Osteoblast (primary cell): ENCODE data around the gene SLC7A9. TPM values are rescaled to one million over a fixed set of nuclear protein-coding genes. Genes with fewer than 3 reads are reported as not detected.

Experiments used
- DNase-seq: peaks from one replicate; pipeline ENCODE4 v3.0.0; 2011; ENCODE audit warnings: low spot score, mixed read lengths; ENCODE audit not compliant: insufficient read length; ENCODE audit errors: missing footprints
- H2AFZ ChIP-seq: 2 replicates; pipeline ENCODE4 v1.6.0; 2011; ENCODE audit warnings: mild to moderate bottlenecking, low read length
- H3K27ac ChIP-seq: 2 replicates; pipeline ENCODE4 v1.5.1; 2011; ENCODE audit warnings: mild to moderate bottlenecking, low read depth, low read length, moderate library complexity
- H3K27me3 ChIP-seq: 2 replicates; pipeline ENCODE4 v1.6.0; 2012; ENCODE audit warnings: mild to moderate bottlenecking, control low read depth, inconsistent platforms, low read length, moderate library complexity; ENCODE audit not compliant: insufficient read depth
- H3K36me3 ChIP-seq: 2 replicates; pipeline ENCODE4 v1.5.1; 2011; ENCODE audit warnings: mild to moderate bottlenecking, low read length, control low read depth, moderate library complexity; ENCODE audit not compliant: insufficient read depth
- H3K4me1 ChIP-seq: 2 replicates; pipeline ENCODE4 v1.5.1; 2011; ENCODE audit warnings: mild to moderate bottlenecking, low read length, control low read depth, moderate library complexity; ENCODE audit not compliant: insufficient read depth
- H3K4me2 ChIP-seq: 2 replicates; pipeline ENCODE4 v1.6.0; 2011; ENCODE audit warnings: mild to moderate bottlenecking, low read length; ENCODE audit not compliant: insufficient read depth
- H3K4me3 ChIP-seq: fragments of 200-600 bp; sonication (generic); 3 replicates; pipeline ENCODE4 v1.5.1; 2012; ENCODE audit warnings: mild to moderate bottlenecking, low read length, inconsistent platforms; ENCODE audit not compliant: insufficient read depth
- H3K79me2 ChIP-seq: 2 replicates; pipeline ENCODE4 v1.6.0; 2012; ENCODE audit warnings: mild to moderate bottlenecking, low read length, control low read depth, inconsistent platforms; ENCODE audit not compliant: insufficient read depth
- H3K9me3 ChIP-seq: 2 replicates; pipeline ENCODE4 v1.5.1; 2011; ENCODE audit warnings: low read depth, low read length, control low read depth
- H4K20me1 ChIP-seq: 2 replicates; pipeline ENCODE4 v1.6.0; 2012; ENCODE audit warnings: mild to moderate bottlenecking, low read length, control low read depth; ENCODE audit not compliant: insufficient read depth
- CTCF ChIP-seq: IDR thresholded peaks from 2 replicates; pipeline ENCODE4 v1.5.1; 2011; ENCODE audit warnings: mild to moderate bottlenecking, low read depth, low read length, moderate library complexity; ENCODE audit errors: extremely low read depth
- total RNA-seq: library from RNA; depleted of rRNA; stranded (reverse); fragments of >200 nt; gene quantifications from 2 replicates; pipeline ENCODE4 v1.2.3, GENCODE V29; 2012

Gene SLC7A9
- total RNA-seq, 1 donor, result under 0.01 TPM

GRCh38 chr19:32828139-32828538 lies 41.4 kb downstream of the SLC7A9 start:
- H3K4me3 ChIP-seq, result no peak overlapping the region
- no peak for TF ChIP-seq CTCF
- no peaks in the 10 kb centered on the region for H3K27me3 ChIP-seq
- no peaks in the 10 kb centered on the region for H3K79me2 ChIP-seq
- no peaks in the 10 kb centered on the region for H4K20me1 ChIP-seq
- peaks cover 8% of the 10 kb centered on the region for H3K4me1 ChIP-seq
- no peaks in the 10 kb centered on the region for H3K9me3 ChIP-seq
- DNase-seq, result no peak
- no peaks in the 10 kb centered on the region for H3K36me3 ChIP-seq
- no peak overlapping the region for H3K27ac ChIP-seq
- H2AFZ ChIP-seq, result no peak overlapping the region
- no peak overlapping the region for H3K4me2 ChIP-seq

- H3K4me2 ChIP-seq, result no peak overlapping the region
- H3K9me3 ChIP-seq, result no peaks in the 10 kb centered on the region
- peak; percentile 45 for DNase-seq
- H2AFZ ChIP-seq, result no peak overlapping the region
- H3K4me1 ChIP-seq, result peaks cover under 1% of the 10 kb centered on the region
- H4K20me1 ChIP-seq, result no peaks in the 10 kb centered on the region
- H3K27ac ChIP-seq, result no peak overlapping the region
- no peak overlapping the region for H3K4me3 ChIP-seq
- H3K36me3 ChIP-seq, result no peaks in the 10 kb centered on the region
- H3K79me2 ChIP-seq, result no peaks in the 10 kb centered on the region
- TF ChIP-seq CTCF, result no peak
- peaks cover 5% of the 10 kb centered on the region for H3K27me3 ChIP-seq
These were observed 44.5 kb downstream of the SLC7A9 start for GRCh38 chr19:32824916-32825608.

GRCh38 chr19:32824191-32824751 lies 45.3 kb downstream of the SLC7A9 start:
- no peak for TF ChIP-seq CTCF
- no peaks in the 10 kb centered on the region for H3K79me2 ChIP-seq
- H3K27ac ChIP-seq, result no peak overlapping the region
- no peaks in the 10 kb centered on the region for H3K36me3 ChIP-seq
- no peaks in the 10 kb centered on the region for H3K9me3 ChIP-seq
- H3K4me3 ChIP-seq, result no peak overlapping the region
- peaks cover 9% of the 10 kb centered on the region for H3K27me3 ChIP-seq
- no peak overlapping the region for H2AFZ ChIP-seq
- H3K4me2 ChIP-seq, result no peak overlapping the region
- H4K20me1 ChIP-seq, result no peaks in the 10 kb centered on the region
- no peaks in the 10 kb centered on the region for H3K4me1 ChIP-seq
- DNase-seq, result peak; percentile 63

- no peaks in the 10 kb centered on the region for H4K20me1 ChIP-seq
- no peaks in the 10 kb centered on the region for H3K4me1 ChIP-seq
- no peaks in the 10 kb centered on the region for H3K79me2 ChIP-seq
- H2AFZ ChIP-seq, result no peak overlapping the region
- H3K27me3 ChIP-seq, result peaks cover 9% of the 10 kb centered on the region
- H3K4me2 ChIP-seq, result no peak overlapping the region
- H3K9me3 ChIP-seq, result no peaks in the 10 kb centered on the region
- no peak for TF ChIP-seq CTCF
- H3K27ac ChIP-seq, result no peak overlapping the region
- peak; percentile 56 for DNase-seq
- no peaks in the 10 kb centered on the region for H3K36me3 ChIP-seq
- H3K4me3 ChIP-seq, result no peak overlapping the region
These were observed 45.8 kb downstream of the SLC7A9 start for GRCh38 chr19:32823747-32824102.
